Activated naive CD4-positive, alpha-beta T cell treated with anti-CD3 and anti-CD28 coated beads, Interleukin-2, amount 50 U/mL, for 24 hours (primary cell): ENCODE measurements around the gene SMARCA2.

Experiments
- H3K27ac Mint-ChIP-seq: one replicate; pipeline ENCODE4 v1.8.0; 2021; ENCODE audit warnings: mild to moderate bottlenecking, mixed read lengths
- H3K27me3 Mint-ChIP-seq: one replicate; pipeline ENCODE4 v1.8.0; 2021; ENCODE audit warnings: mixed read lengths
- H3K36me3 Mint-ChIP-seq: one replicate; pipeline ENCODE4 v1.8.0; 2021; ENCODE audit warnings: mixed read lengths
- H3K4me1 Mint-ChIP-seq: one replicate; pipeline ENCODE4 v1.8.0; 2021; ENCODE audit warnings: mixed read lengths
- H3K4me3 Mint-ChIP-seq: one replicate; pipeline ENCODE4 v1.8.0; 2021; ENCODE audit warnings: mild to moderate bottlenecking, mixed read lengths
- H3K9me3 Mint-ChIP-seq: one replicate; pipeline ENCODE4 v1.8.0; 2021; ENCODE audit warnings: mixed read lengths

Gene SMARCA2

GRCh38 chr9:2087500-2088313, 72.6 kb downstream of the SMARCA2 start:
- Mint-ChIP-seq H3K9me3 (no peaks in the 10 kb centered on the region), H3K4me1 (peaks cover 14% of the 10 kb centered on the region), H3K27me3 (no peaks in the 10 kb centered on the region), H3K4me3 (no peak overlapping the region), H3K27ac (peak overlapping the region; percentile 56), H3K36me3 (peaks cover 24% of the 10 kb centered on the region)

- Mint-ChIP-seq H3K4me1 (peaks cover 7% of the 10 kb centered on the region), H3K27ac (no peak overlapping the region), H3K9me3 (no peaks in the 10 kb centered on the region), H3K27me3 (no peaks in the 10 kb centered on the region), H3K36me3 (peaks cover 23% of the 10 kb centered on the region), H3K4me3 (no peak overlapping the region)
These were observed 78.9 kb downstream of the SMARCA2 start for GRCh38 chr9:2093920-2094597.

- H3K9me3 Mint-ChIP-seq = no peaks in the 10 kb centered on the region
- no peaks in the 10 kb centered on the region for H3K4me1 Mint-ChIP-seq
- no peaks in the 10 kb centered on the region for H3K27me3 Mint-ChIP-seq
- H3K4me3 Mint-ChIP-seq = no peak overlapping the region
- H3K27ac Mint-ChIP-seq = peak overlapping the region; percentile 51
- H3K36me3 Mint-ChIP-seq = peaks cover 20% of the 10 kb centered on the region
These were observed 81.3 kb downstream of the SMARCA2 start for GRCh38 chr9:2096376-2096970.

GRCh38 chr9:2106666-2107065, 91.5 kb downstream of the SMARCA2 start:
- no peaks in the 10 kb centered on the region for H3K4me1 Mint-ChIP-seq
- H3K9me3 Mint-ChIP-seq = no peaks in the 10 kb centered on the region
- H3K36me3 Mint-ChIP-seq = peaks cover 21% of the 10 kb centered on the region
- H3K27ac Mint-ChIP-seq = no peak overlapping the region
- H3K4me3 Mint-ChIP-seq = no peak overlapping the region
- no peaks in the 10 kb centered on the region for H3K27me3 Mint-ChIP-seq

GRCh38 chr9:2107906-2108451, 92.8 kb downstream of the SMARCA2 start:
- no peaks in the 10 kb centered on the region for H3K27me3 Mint-ChIP-seq
- no peak overlapping the region for H3K4me3 Mint-ChIP-seq
- peaks cover 19% of the 10 kb centered on the region for H3K36me3 Mint-ChIP-seq
- no peaks in the 10 kb centered on the region for H3K9me3 Mint-ChIP-seq
- H3K27ac Mint-ChIP-seq = no peak overlapping the region
- no peaks in the 10 kb centered on the region for H3K4me1 Mint-ChIP-seq

- H3K27ac Mint-ChIP-seq = no peak overlapping the region
- peaks cover 19% of the 10 kb centered on the region for H3K36me3 Mint-ChIP-seq
- no peaks in the 10 kb centered on the region for H3K4me1 Mint-ChIP-seq
- no peaks in the 10 kb centered on the region for H3K27me3 Mint-ChIP-seq
- H3K9me3 Mint-ChIP-seq = no peaks in the 10 kb centered on the region
- H3K4me3 Mint-ChIP-seq = no peak overlapping the region
These were observed 94.0 kb downstream of the SMARCA2 start for GRCh38 chr9:2109069-2109650.

GRCh38 chr9:2110036-2110435, 94.9 kb downstream of the SMARCA2 start:
- Mint-ChIP-seq H3K4me1 (no peaks in the 10 kb centered on the region), H3K4me3 (no peak overlapping the region), H3K27ac (no peak overlapping the region), H3K36me3 (peaks cover 19% of the 10 kb centered on the region), H3K9me3 (no peaks in the 10 kb centered on the region), H3K27me3 (no peaks in the 10 kb centered on the region)

- Mint-ChIP-seq H3K4me1 (no peaks in the 10 kb centered on the region), H3K4me3 (no peak overlapping the region), H3K27ac (no peak overlapping the region), H3K27me3 (no peaks in the 10 kb centered on the region), H3K36me3 (peaks cover 14% of the 10 kb centered on the region), H3K9me3 (no peaks in the 10 kb centered on the region)
These were observed 100.9 kb downstream of the SMARCA2 start for GRCh38 chr9:2116073-2116472.

GRCh38 chr9:2117527-2117926, 102.4 kb downstream of the SMARCA2 start:
- H3K4me1 Mint-ChIP-seq = no peaks in the 10 kb centered on the region
- no peaks in the 10 kb centered on the region for H3K27me3 Mint-ChIP-seq
- H3K9me3 Mint-ChIP-seq = no peaks in the 10 kb centered on the region
- H3K36me3 Mint-ChIP-seq = peaks cover 14% of the 10 kb centered on the region
- H3K4me3 Mint-ChIP-seq = no peak overlapping the region
- no peak overlapping the region for H3K27ac Mint-ChIP-seq

GRCh38 chr9:2119566-2119965, 104.4 kb downstream of the SMARCA2 start:
- Mint-ChIP-seq H3K36me3 (peaks cover 25% of the 10 kb centered on the region), H3K9me3 (no peaks in the 10 kb centered on the region), H3K4me3 (no peak overlapping the region), H3K27ac (no peak overlapping the region), H3K4me1 (peaks cover 12% of the 10 kb centered on the region), H3K27me3 (no peaks in the 10 kb centered on the region)

- peak overlapping the region; percentile 70 for H3K27ac Mint-ChIP-seq
- H3K9me3 Mint-ChIP-seq = no peaks in the 10 kb centered on the region
- no peak overlapping the region for H3K4me3 Mint-ChIP-seq
- H3K4me1 Mint-ChIP-seq = peaks cover 28% of the 10 kb centered on the region
- H3K36me3 Mint-ChIP-seq = peaks cover 27% of the 10 kb centered on the region
- H3K27me3 Mint-ChIP-seq = no peaks in the 10 kb centered on the region
These were observed 106.0 kb downstream of the SMARCA2 start for GRCh38 chr9:2120926-2121689.

GRCh38 chr9:2122299-2122698, 107.2 kb downstream of the SMARCA2 start:
- Mint-ChIP-seq H3K4me3 (no peak overlapping the region), H3K27ac (no peak overlapping the region), H3K4me1 (peaks cover 40% of the 10 kb centered on the region), H3K27me3 (no peaks in the 10 kb centered on the region), H3K9me3 (no peaks in the 10 kb centered on the region), H3K36me3 (peaks cover 27% of the 10 kb centered on the region)

GRCh38 chr9:2125906-2126305, 110.8 kb downstream of the SMARCA2 start:
- Mint-ChIP-seq H3K27me3 (no peaks in the 10 kb centered on the region), H3K27ac (peak overlapping the region; percentile 87), H3K4me3 (peak overlapping the region; percentile 70), H3K4me1 (peaks cover 56% of the 10 kb centered on the region), H3K9me3 (no peaks in the 10 kb centered on the region), H3K36me3 (peaks cover 16% of the 10 kb centered on the region)

GRCh38 chr9:2126331-2126803, 111.2 kb downstream of the SMARCA2 start:
- peaks cover 17% of the 10 kb centered on the region for H3K36me3 Mint-ChIP-seq
- H3K9me3 Mint-ChIP-seq = no peaks in the 10 kb centered on the region
- H3K27me3 Mint-ChIP-seq = no peaks in the 10 kb centered on the region
- peak overlapping the region; percentile 87 for H3K27ac Mint-ChIP-seq
- peaks cover 60% of the 10 kb centered on the region for H3K4me1 Mint-ChIP-seq
- H3K4me3 Mint-ChIP-seq = peak overlapping the region; percentile 70

- peak overlapping the region; percentile 42 for H3K27ac Mint-ChIP-seq
- peaks cover 70% of the 10 kb centered on the region for H3K4me1 Mint-ChIP-seq
- no peaks in the 10 kb centered on the region for H3K27me3 Mint-ChIP-seq
- no peaks in the 10 kb centered on the region for H3K9me3 Mint-ChIP-seq
- H3K36me3 Mint-ChIP-seq = peaks cover 17% of the 10 kb centered on the region
- H3K4me3 Mint-ChIP-seq = no peak overlapping the region
These were observed 112.3 kb downstream of the SMARCA2 start for GRCh38 chr9:2127486-2127885.
